NAMALWA (cell line): ENCODE measurements around the gene ACOT7.
"Not testable (repeated sequence)": the region's sequence is repeated elsewhere in the genome, so short reads cannot be mapped to it uniquely, and the experiment has no call there.

ENCODE experiments used
- DNase-seq: peaks from one replicate; pipeline ENCODE4 v3.0.0-alpha.2; 2015; ENCODE audit warnings: low spot score

Gene ACOT7

GRCh38 chr1:6399294-6399693, 5.7 kb upstream of the ACOT7 start:
- DNase-seq: no peak

- no peak for DNase-seq
Observed at GRCh38 chr1:6397844-6398441, 4.4 kb upstream of the ACOT7 start.

DNA sequence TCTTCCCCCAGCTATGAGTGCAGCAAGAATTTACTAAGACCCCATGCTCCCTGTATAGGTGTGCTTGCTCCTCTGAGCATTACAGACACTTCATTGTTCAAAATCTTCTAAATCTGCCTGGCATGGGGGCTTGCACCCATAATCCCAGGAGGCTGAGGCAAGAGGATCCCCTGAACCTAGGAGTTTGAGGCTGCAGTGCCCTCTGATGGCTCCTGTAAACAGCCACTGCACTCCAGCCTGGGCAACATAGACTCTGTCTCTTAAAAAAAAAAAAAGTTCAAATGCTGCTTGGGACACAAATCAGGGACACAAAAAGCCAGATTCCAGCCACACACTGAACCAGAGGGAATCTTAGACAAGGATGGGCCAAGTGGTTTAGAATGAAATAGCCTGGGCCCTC, 3.4 kb upstream of the ACOT7 start:
- DNase-seq: no peak

- DNase-seq: not testable (repeated sequence)
Observed at GRCh38 chr1:6395781-6396244, 2.2 kb upstream of the ACOT7 start.

- not testable (repeated sequence) for DNase-seq
Observed at GRCh38 chr1:6395130-6395529, 1.6 kb upstream of the ACOT7 start.

DNA sequence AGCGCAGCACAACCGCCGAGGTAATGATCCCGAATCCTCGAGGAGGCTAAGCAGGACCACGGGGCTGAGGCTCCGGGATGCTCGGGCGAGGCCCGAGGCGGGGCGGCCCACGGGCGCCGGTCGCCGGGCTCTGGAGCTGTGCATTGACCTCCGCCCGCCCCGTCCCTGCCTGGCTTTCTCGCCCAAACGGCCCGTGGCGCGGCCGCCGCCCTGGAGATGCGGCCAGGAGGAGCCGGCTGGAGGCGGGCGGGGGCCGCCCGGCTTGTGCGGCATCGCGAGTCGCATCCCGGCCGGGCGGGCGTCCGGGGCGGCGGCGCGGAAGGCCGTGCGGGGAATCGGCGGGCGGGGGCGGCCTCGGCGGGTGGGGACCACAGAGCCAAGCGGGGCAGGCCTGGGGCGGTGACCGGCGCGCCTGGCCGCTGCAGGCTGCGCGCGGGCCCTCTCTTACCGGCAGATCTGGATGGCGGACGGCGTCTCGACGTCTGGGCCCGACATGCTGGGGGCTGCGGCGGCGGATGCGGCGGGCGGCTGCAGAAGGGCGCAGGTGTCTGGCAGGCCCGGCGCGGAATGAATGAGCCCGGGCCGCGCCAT, 663 bp downstream of the ACOT7 start:
- no peak for DNase-seq

- DNase-seq: peak; percentile 59
Observed at GRCh38 chr1:6391951-6392808, 1.4 kb downstream of the ACOT7 start.

GRCh38 chr1:6389971-6390370, 3.6 kb downstream of the ACOT7 start:
- no peak for DNase-seq

DNA sequence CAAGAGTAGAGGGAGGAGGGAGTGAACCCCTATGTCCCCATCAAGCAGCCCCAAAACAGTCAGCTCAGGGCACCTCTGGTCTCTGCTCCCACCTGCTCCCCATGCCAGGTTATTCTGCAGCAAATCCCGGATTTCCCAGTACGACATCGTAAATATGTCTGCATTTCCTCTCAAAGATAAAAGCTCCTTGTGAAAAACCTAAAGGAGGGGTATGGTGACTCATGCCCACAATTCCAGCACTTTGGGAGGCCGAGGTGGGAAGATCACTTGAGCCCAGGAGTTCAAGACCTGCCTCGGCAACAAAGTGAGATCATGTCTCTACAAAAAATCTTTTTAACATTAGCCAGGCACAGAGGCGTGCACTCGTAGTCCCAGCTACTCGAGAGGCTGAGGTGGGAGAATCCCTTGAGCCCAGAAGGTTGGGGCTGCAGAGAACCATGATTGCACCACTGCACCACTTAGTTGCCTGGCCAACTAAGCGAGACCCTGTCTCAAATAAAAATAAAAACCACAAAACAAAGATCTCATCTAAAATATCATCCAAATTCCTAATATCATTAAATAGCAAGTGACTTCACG, 7.1 kb downstream of the ACOT7 start:
- DNase-seq: no peak

GRCh38 chr1:6385488-6386191, 7.9 kb downstream of the ACOT7 start:
- no peak for DNase-seq

DNA sequence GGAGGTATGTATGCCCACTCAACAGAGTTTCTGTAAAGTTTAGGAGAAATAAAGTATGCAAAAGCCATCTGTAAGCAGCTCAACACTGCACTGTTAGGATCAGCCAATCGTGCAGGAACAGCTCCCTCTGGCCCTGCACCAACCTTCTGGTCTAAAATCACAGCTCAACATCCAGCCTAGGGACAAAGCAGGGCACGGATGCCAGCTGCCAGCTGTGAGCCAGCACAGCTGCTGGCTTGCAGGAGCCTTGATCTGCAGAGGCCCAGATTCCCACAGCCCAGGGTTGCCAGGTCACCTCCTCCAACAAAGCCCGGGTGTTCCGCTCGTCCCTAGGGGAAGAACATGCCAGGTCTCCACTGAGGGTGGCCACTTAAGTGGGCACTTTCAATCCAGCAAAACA, 8.6 kb downstream of the ACOT7 start:
- DNase-seq: no peak

DNA sequence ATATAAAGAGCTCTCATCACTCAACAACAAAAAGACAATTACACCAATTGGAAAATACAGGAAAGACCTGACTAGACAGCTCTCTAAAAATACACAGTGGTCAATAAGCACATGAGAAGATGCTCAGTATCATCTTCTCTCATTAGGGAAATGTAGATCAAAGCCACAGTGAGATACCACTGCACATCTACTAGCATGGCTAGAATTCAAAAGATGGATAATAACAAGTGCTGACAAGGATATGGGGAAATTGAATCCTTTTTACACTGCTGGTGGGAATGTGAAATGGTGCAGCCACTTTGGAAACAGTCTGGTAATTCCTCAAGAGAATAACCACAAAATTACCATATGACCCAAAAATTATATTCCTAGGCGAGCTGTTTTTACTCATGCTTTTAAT, 9.4 kb downstream of the ACOT7 start:
- DNase-seq: no peak

DNA sequence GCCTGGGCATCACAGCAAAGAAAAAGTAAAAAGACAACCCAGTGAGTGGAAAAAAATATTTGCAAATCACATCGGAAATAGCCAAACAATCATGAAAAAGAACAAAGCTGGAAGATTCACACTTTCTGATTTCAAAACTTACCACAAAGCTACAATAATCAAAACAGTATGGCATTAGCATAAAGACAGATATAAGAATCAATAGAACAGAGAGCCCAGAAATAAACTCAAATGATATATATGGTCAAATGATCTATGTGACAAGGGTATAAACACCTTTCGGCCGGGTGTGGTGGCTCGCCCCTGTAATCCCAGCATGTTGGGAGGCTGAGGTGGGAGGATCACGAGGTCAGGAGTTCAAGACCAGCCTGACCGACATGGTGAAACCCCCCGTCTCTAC, 13.5 kb downstream of the ACOT7 start:
- no peak for DNase-seq

- DNase-seq: peak; percentile 38
Observed at GRCh38 chr1:6378096-6378746, 15.3 kb downstream of the ACOT7 start.

GRCh38 chr1:6373961-6374720, 19.4 kb downstream of the ACOT7 start:
- no peak for DNase-seq

- DNase-seq: not testable (repeated sequence)
Observed at GRCh38 chr1:6372236-6372635, 21.3 kb downstream of the ACOT7 start.

DNA sequence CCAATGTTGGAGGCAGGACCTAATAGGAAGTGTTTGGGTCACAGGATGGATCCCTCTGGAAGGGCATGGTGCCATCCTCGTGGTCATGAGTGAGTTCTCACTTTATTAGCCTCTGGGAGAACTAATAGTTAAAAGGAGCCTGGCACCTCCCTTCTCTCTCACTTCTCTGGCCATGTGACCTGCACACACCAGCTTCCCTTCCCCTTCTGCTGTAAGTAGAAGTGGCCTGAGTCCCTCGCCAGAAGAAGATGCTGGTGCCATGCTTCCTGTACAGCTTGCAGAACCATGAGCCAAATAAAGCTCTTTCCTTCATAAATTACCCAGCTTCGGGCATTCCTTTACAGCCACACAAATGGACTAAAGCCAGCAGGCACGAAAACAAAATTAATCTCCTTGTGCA, 23.6 kb downstream of the ACOT7 start:
- DNase-seq: no peak

GRCh38 chr1:6367381-6368012, 26.1 kb downstream of the ACOT7 start:
- DNase-seq: no peak

DNA sequence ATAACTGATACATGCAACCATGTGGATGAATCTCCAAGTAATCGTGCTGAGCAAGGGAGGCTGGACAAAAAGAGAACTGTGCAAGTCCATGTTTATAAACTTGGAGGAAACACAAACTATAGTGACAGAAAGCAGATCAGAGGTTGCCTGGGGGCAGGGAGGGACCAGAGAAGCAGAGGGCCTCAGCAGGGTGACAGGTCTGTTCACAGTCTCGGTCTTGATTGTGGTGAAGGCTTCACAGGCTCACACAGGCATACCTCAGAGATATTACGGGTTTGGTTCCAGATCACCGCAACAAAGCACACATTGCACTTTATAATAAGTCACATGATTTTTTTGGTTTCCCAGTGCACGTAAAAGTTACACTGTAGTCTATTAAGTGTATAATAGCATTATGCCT, 28.5 kb downstream of the ACOT7 start:
- DNase-seq: peak; percentile 37
